Gastroesophageal sphincter (tissue), 4 donors: ENCODE data around the gene IKZF1. TPM values are rescaled to one million over a fixed set of nuclear protein-coding genes. Genes with fewer than 3 reads are reported as not detected.
"Not testable (repeated sequence)": the region's sequence is repeated elsewhere in the genome, so short reads cannot be mapped to it uniquely, and the experiment has no call there.

Source experiments
- ATAC-seq: fragments of 150-250 bp; one replicate; pipeline ENCODE4 v1.9.1; 2016; ENCODE audit warnings: mild to moderate bottlenecking, moderate library complexity
- H3K27ac ChIP-seq, 4 donors: fragments of 200-600 bp; sonication (generic) in 3 of 4; 1 replicate in 3 of 4; 2 replicates in 1 of 4; pipeline ENCODE4 v1.5.1; 2016 to 2019
- H3K27me3 ChIP-seq: fragments of 200-600 bp; sonication (generic); one replicate; pipeline ENCODE4 v1.5.1; 2019
- H3K36me3 ChIP-seq, 2 donors: fragments of 200-600 bp; sonication (generic); one replicate each; pipeline ENCODE4 v1.5.1; 2019; ENCODE audit warnings: control low read depth in 1 of 2
- H3K4me1 ChIP-seq, 3 donors: fragments of 200-600 bp; sonication (generic); 1 replicate in 2 of 3; 2 replicates in 1 of 3; pipeline ENCODE4 v1.5.1; 2016 to 2019; ENCODE audit warnings: control low read depth in 2 of 3
- H3K4me3 ChIP-seq, 2 donors: fragments of 200-600 bp; sonication (generic); one replicate each; pipeline ENCODE4 v1.5.1; 2019; ENCODE audit warnings: mild to moderate bottlenecking in 1 of 2, moderate library complexity in 1 of 2
- H3K9me3 ChIP-seq, 3 donors: fragments of 200-600 bp; sonication (generic); one replicate each; pipeline ENCODE4 v1.5.1; 2017 to 2019; ENCODE audit warnings: control low read depth in 2 of 3
- CTCF ChIP-seq, 4 experiments: fragments of 200-600 bp in 2 of 4; fragments of 450-650 bp in 2 of 4; sonication (generic) in 1 of 4; IDR thresholded peaks; one replicate each; pipeline ENCODE4 v1.5.1; 2017 to 2019; ENCODE audit warnings: antibody characterized with exemption in 4 of 4, mild to moderate bottlenecking in 2 of 4, moderate library complexity in 2 of 4
- EP300 ChIP-seq: sonication (generic); formaldehyde crosslinking; IDR thresholded peaks from one replicate; pipeline ENCODE4 v1.6.1; 2017; ENCODE audit warnings: antibody characterized with exemption, mild to moderate bottlenecking
- POLR2A ChIP-seq, 2 donors: fragments of 450-650 bp; IDR thresholded peaks; one replicate each; pipeline ENCODE4 v1.6.1; 2017; ENCODE audit warnings: antibody characterized with exemption in 2 of 2, mild to moderate bottlenecking in 2 of 2, moderate library complexity in 1 of 2
- POLR2AphosphoS5 ChIP-seq: sonication (generic); formaldehyde crosslinking; IDR thresholded peaks from one replicate; pipeline ENCODE4 v1.6.1; 2017; ENCODE audit warnings: antibody characterized with exemption
- WGBS, 2 donors: methylation state at CpG; one replicate each; pipeline ENCODE4 v1.1.5; 2018; ENCODE audit warnings: low coverage in 1 of 2; 5-methylcytosine and 5-hydroxymethylcytosine counted together
- total RNA-seq, 4 donors: library from RNA; depleted of rRNA; stranded (reverse); fragments of >200 nt; gene quantifications; one replicate each; pipeline ENCODE4 v1.1.0, GENCODE V29; 2016

The IKZF1 gene
- total RNA-seq, 4 donors from 2014 or later = 2.5 to 14.1 (median 5.9) TPM

DNA sequence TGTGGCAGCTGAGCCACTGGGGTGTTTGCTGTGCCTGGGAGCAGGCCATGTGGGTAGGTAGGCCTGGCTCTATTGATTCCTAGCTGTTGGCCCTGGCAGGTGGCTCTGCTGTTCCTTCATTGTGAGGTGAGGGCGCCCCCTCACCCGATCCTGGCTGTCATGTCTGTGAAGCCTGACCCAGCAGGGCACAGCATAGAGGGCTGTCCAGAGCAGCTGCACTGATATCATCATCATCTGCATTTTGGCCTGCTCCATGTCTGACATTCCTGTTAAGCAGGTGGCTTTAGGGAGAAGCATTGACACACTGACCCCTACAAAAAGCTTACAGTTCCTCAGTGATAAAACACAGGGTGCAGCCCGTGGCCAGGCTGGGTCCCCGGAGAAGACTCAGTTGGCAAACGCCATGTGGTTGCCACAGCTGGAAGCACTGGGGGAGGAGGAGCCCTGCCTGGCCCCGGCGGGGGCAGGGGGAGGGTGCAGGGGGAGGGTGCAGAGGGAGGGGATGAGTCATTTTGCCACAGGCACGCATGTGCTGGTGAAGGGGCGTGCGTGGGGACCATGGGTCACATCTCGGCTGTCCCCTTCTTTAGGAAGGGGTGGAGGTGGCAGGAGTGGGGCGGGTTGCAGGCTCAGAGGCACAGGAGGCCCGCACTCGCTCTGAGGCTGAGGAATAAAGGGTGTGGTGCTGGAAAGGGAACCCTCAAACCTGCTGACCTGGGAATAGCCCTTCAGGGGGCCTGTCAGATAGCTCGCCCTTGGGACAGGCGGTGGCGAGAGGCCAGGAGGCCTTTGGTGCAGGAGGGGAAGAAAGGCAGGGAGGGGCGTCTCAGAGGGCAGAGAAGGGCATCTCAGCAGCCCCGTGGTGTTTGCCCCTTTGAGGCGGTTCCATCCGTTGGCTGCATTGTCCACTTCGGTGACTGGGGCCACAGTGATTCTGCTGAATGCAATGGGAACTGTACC, 31.6 kb downstream of the IKZF1 start:
- WGBS, 2 donors = 74% methylated on average over 7 to 8 of the region's 22 CpGs
- peaks cover 22% of the 10 kb centered on the region for H3K27me3 ChIP-seq
- ATAC-seq = no peak
- TF ChIP-seq EP300 (no peak), POLR2A (IDR thresholded peaks at IDR 0.05) (no peak), CTCF (IDR thresholded peaks at IDR 0.05) (no peak), POLR2AphosphoS5 (no peak)
- H3K27ac ChIP-seq = peak overlapping the region in 1 of 4 donors; percentile 14
- no peak overlapping the region for H3K4me3 ChIP-seq
- no peaks in the 10 kb centered on the region for H3K4me1 ChIP-seq
- H3K36me3 ChIP-seq = no peaks in the 10 kb centered on the region
- H3K9me3 ChIP-seq = no peaks in the 10 kb centered on the region

- no peak overlapping the region for H3K27ac ChIP-seq
- H3K36me3 ChIP-seq = no peaks in the 10 kb centered on the region
- ATAC-seq = no peak
- H3K4me3 ChIP-seq = no peak overlapping the region
- no peak for TF ChIP-seq POLR2AphosphoS5
- no peak for TF ChIP-seq CTCF (IDR thresholded peaks at IDR 0.05)
- TF ChIP-seq EP300 = no peak
- WGBS, 2 donors = 70% methylated on average over 11 of the region's 15 CpGs
- H3K27me3 ChIP-seq = peaks cover 22% of the 10 kb centered on the region
- no peaks in the 10 kb centered on the region for H3K4me1 ChIP-seq
- no peaks in the 10 kb centered on the region for H3K9me3 ChIP-seq
These were observed 32.6 kb downstream of the IKZF1 start for GRCh38 chr7:50336894-50337703.

DNA sequence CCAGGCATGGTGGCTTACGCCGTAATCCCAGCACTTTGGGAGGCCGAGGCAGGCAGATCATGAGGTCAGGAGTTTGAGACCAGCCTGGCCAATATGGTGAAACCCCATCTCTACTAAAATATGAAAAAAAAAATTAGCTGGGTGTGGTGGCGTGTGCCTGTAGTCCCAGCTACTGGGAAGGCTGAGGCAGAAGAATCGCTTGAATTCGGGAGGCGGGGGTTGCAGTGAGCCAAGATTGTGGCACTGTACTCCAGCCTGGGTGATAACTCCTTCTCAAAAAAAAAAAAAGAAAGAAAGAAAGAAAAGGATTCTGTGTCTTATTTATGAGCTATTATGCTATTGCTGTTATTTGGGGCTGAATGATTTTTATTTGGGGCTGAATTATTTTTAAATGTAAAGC, 35.0 kb downstream of the IKZF1 start:
- not testable (repeated sequence) for ATAC-seq, H3K4me1 ChIP-seq, H3K4me3 ChIP-seq, H3K27ac ChIP-seq, H3K9me3 ChIP-seq, H3K36me3 ChIP-seq
- H3K27me3 ChIP-seq = peaks cover 32% of the 10 kb centered on the region
- WGBS, 2 donors = 83 to 94% methylated on average over 1 to 7 of the region's 7 CpGs

- Histone ChIP-seq H3K27ac (no peak overlapping the region), H3K36me3 (no peaks in the 10 kb centered on the region), H3K9me3 (no peaks in the 10 kb centered on the region), H3K4me1 (peaks cover 0 to 6% (median 0%) of the 10 kb centered on the region in 3 donors), H3K27me3 (peaks cover 27% of the 10 kb centered on the region), H3K4me3 (no peak overlapping the region)
- TF ChIP-seq CTCF (IDR thresholded peaks at IDR 0.05) (no peak), POLR2A (IDR thresholded peaks at IDR 0.05) (no peak), POLR2AphosphoS5 (no peak)
- no peak for ATAC-seq
- WGBS, 2 donors = 61 to 93% methylated on average over 2 to 3 of the region's 7 CpGs
These were observed 35.5 kb downstream of the IKZF1 start for GRCh38 chr7:50339990-50340500.

DNA sequence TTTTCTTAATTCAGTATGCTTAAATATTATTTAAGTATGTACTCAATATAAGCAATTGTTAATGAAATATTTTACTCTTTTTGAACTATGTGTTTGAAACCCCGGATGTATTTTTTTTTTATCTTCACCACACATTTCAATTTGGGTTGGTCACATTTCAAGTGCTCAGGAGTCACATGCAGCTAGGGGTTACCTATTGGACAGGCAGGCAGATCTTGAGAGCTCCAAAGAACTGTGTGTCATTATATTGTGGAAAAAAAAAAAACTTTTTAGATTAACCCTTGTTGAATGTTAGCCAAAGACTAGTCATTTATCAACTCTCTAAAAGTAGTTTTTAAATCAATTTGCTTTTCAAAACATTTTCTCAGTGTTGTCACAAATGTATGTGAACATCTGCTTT, 37.2 kb downstream of the IKZF1 start:
- 29 to 52% methylated on average over 1 of the region's 1 CpG for whole genome bisulfite sequencing, 2 donors
- peaks cover 23% of the 10 kb centered on the region for H3K27me3 ChIP-seq
- TF ChIP-seq POLR2A (IDR thresholded peaks at IDR 0.05) = no peak
- no peak for TF ChIP-seq POLR2AphosphoS5
- no peak for TF ChIP-seq EP300
- no peak for TF ChIP-seq CTCF (IDR thresholded peaks at IDR 0.05)
- no peak overlapping the region for H3K27ac ChIP-seq
- H3K4me1 ChIP-seq = peaks cover 0 to 6% (median 0%) of the 10 kb centered on the region in 3 donors
- H3K4me3 ChIP-seq = no peak overlapping the region
- H3K9me3 ChIP-seq = no peaks in the 10 kb centered on the region
- no peaks in the 10 kb centered on the region for H3K36me3 ChIP-seq
- no peak for ATAC-seq
